HUES6 (cell line): ENCODE measurements around the gene MRPL36.

Source experiments
- H3K27ac ChIP-seq: 2 replicates; pipeline ENCODE4 v1.7.0; 2013; ENCODE audit warnings: low read depth, mild to moderate bottlenecking, low read length, inconsistent platforms
- H3K27me3 ChIP-seq: 2 replicates; pipeline ENCODE4 v1.6.1; 2013; ENCODE audit warnings: low read length; ENCODE audit not compliant: control insufficient read depth, insufficient read depth
- H3K36me3 ChIP-seq: 2 replicates; pipeline ENCODE4 v1.6.1; 2013; ENCODE audit warnings: low read length; ENCODE audit not compliant: control insufficient read depth, insufficient read depth
- H3K4me1 ChIP-seq: 2 replicates; pipeline ENCODE4 v1.6.1; 2013; ENCODE audit warnings: low read length; ENCODE audit not compliant: control insufficient read depth, insufficient read depth
- H3K4me3 ChIP-seq: 2 replicates; pipeline ENCODE4 v1.5.1; 2013; ENCODE audit warnings: low read depth, low read length
- H3K9ac ChIP-seq: one replicate; pipeline ENCODE4 v1.6.1; 2013; ENCODE audit warnings: mild to moderate bottlenecking, low read length
- H3K9me3 ChIP-seq: 2 replicates; pipeline ENCODE4 v1.6.1; 2013; ENCODE audit warnings: low read depth, low read length; ENCODE audit not compliant: control insufficient read depth, insufficient read depth

MRPL36 gene

GRCh38 chr5:1809416-1810035 lies 9.9 kb upstream of the MRPL36 start:
- Histone ChIP-seq H3K27me3 (no peaks in the 10 kb centered on the region), H3K27ac (no peak overlapping the region), H3K9me3 (no peaks in the 10 kb centered on the region), H3K4me1 (no peaks in the 10 kb centered on the region), H3K4me3 (no peak overlapping the region), H3K36me3 (peaks cover 97% of the 10 kb centered on the region), H3K9ac (no peak overlapping the region)

GRCh38 chr5:1808439-1808838 lies 8.8 kb upstream of the MRPL36 start:
- H3K27me3 ChIP-seq: no peaks in the 10 kb centered on the region
- H3K9me3 ChIP-seq: no peaks in the 10 kb centered on the region
- H3K4me3 ChIP-seq: no peak overlapping the region
- no peaks in the 10 kb centered on the region for H3K4me1 ChIP-seq
- no peak overlapping the region for H3K9ac ChIP-seq
- peaks cover 97% of the 10 kb centered on the region for H3K36me3 ChIP-seq
- no peak overlapping the region for H3K27ac ChIP-seq

DNA sequence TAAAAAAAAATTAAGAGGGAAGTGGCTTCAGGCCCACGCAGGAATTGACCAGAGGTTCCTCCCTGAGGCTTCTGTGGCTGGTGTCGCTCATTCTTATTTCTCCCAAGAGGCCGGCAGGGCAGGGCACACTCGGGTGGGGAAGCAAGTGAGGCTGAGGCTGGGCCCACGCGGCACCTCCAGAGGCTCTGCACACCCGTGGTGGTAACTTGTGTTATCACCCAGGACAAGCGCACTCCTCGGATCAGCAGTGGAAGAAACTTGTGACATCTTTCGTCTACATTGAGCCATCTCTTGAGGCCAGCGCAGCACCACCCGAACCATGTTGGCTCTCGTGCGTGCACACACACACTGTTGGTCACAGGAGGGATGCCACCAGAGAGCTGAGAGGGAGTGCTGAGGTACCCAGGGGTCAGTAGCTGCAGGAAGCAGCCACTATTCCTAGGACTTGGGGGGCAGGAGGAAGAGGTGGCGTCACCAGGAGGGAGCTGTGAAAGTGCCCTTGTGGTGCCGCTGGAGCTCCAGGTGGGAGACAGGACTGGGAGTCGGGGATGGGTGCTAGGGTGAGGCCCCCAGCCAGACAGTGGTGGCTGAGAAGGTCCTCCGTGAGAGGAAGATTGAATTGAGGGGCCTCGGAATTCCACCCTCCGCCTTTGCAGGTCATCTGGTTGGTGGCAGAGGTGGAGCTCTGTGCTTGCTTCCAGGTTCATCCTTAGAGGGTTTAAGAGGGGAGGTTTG lies 8.0 kb upstream of the MRPL36 start:
- Histone ChIP-seq H3K4me3 (no peak overlapping the region), H3K36me3 (peaks cover 98% of the 10 kb centered on the region), H3K4me1 (no peaks in the 10 kb centered on the region), H3K27ac (no peak overlapping the region), H3K9ac (no peak overlapping the region), H3K27me3 (no peaks in the 10 kb centered on the region), H3K9me3 (no peaks in the 10 kb centered on the region)

- no peak overlapping the region for H3K9ac ChIP-seq
- no peaks in the 10 kb centered on the region for H3K27me3 ChIP-seq
- no peak overlapping the region for H3K27ac ChIP-seq
- no peaks in the 10 kb centered on the region for H3K4me1 ChIP-seq
- H3K9me3 ChIP-seq: no peaks in the 10 kb centered on the region
- H3K4me3 ChIP-seq: no peak overlapping the region
- peaks cover 94% of the 10 kb centered on the region for H3K36me3 ChIP-seq
Measured at GRCh38 chr5:1806974-1807373, 7.3 kb upstream of the MRPL36 start.

DNA sequence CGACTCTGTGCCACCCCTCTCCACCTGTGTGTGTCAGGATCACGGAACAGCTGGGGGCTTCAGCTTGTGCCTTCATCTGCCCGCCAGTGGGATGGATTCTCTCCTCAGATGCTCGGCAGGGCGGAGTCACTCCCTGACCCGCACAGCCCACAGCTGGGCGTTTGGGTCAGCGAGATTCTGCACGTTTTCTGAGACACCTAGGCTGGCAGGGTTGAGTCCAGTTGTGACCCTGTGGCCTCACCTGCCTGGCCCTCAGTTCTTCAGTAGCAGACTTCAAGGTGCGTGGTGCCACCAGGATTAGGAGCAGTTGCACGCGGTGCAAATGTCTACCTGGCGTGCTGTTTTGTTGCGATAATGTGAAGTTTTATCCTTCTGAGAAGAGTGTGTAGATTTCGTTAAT lies 6.6 kb upstream of the MRPL36 start:
- no peak overlapping the region for H3K27ac ChIP-seq
- no peaks in the 10 kb centered on the region for H3K9me3 ChIP-seq
- no peaks in the 10 kb centered on the region for H3K4me1 ChIP-seq
- H3K4me3 ChIP-seq: no peak overlapping the region
- no peak overlapping the region for H3K9ac ChIP-seq
- H3K36me3 ChIP-seq: peaks cover 86% of the 10 kb centered on the region
- no peaks in the 10 kb centered on the region for H3K27me3 ChIP-seq

GRCh38 chr5:1805736-1806135 lies 6.1 kb upstream of the MRPL36 start:
- Histone ChIP-seq H3K4me3 (no peak overlapping the region), H3K4me1 (no peaks in the 10 kb centered on the region), H3K9ac (no peak overlapping the region), H3K27ac (no peak overlapping the region), H3K27me3 (no peaks in the 10 kb centered on the region), H3K9me3 (no peaks in the 10 kb centered on the region), H3K36me3 (peaks cover 81% of the 10 kb centered on the region)

GRCh38 chr5:1805326-1805725 lies 5.7 kb upstream of the MRPL36 start:
- Histone ChIP-seq H3K4me3 (no peak overlapping the region), H3K27ac (no peak overlapping the region), H3K9ac (no peak overlapping the region), H3K4me1 (no peaks in the 10 kb centered on the region), H3K27me3 (no peaks in the 10 kb centered on the region), H3K9me3 (no peaks in the 10 kb centered on the region), H3K36me3 (peaks cover 78% of the 10 kb centered on the region)

- Histone ChIP-seq H3K27me3 (no peaks in the 10 kb centered on the region), H3K4me1 (no peaks in the 10 kb centered on the region), H3K9me3 (no peaks in the 10 kb centered on the region), H3K9ac (no peak overlapping the region), H3K4me3 (no peak overlapping the region), H3K36me3 (peaks cover 66% of the 10 kb centered on the region), H3K27ac (no peak overlapping the region)
Measured at GRCh38 chr5:1804001-1804690, 4.5 kb upstream of the MRPL36 start.

DNA sequence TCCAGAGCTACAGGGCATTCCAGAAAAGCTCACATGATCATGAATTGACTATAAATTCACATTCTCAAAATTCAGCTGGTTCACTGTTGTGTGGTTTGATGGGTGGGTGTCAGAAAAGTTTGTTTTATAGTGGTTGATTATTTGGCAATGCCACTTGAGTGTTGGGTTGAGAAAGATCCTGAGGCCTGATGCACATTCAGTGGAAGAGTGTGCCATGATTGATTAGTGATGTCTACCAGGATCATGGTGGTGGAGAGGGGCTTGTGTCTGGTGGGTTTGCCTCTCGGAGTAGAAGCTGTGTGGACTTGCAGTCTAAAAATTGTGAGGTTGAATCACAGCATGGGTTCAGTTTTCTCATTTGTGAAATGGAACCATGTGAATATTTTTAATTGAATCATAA lies 3.6 kb upstream of the MRPL36 start:
- H3K4me3 ChIP-seq: no peak overlapping the region
- H3K36me3 ChIP-seq: peaks cover 61% of the 10 kb centered on the region
- no peak overlapping the region for H3K27ac ChIP-seq

DNA sequence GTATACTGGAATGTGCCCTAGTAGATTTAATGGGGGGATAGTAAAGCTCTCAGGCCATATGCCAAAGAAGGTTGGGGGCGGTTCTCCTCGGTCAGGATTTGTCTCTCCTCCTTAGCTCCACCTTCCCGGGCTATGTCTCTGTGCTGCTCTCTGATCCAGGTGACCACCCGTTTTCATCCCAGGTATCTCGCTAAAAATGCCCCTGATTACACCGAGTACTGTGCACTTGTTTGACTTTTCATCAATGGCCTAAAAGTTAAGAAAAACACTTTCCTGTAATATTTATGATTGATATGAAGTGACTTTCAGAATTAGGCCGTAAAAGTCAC lies 2.3 kb upstream of the MRPL36 start:
- peak overlapping the region; percentile 98 for H3K4me3 ChIP-seq
- no peak overlapping the region; the same call in 1 of the 2 replicates for H3K27ac ChIP-seq
- peaks cover 5% of the 10 kb centered on the region; the same call in 1 of the 2 replicates for H3K4me1 ChIP-seq
- peaks cover 61% of the 10 kb centered on the region for H3K36me3 ChIP-seq
- H3K27me3 ChIP-seq: no peaks in the 10 kb centered on the region
- no peaks in the 10 kb centered on the region for H3K9me3 ChIP-seq
- peak overlapping the region; percentile 99 for H3K9ac ChIP-seq

More for the DNA sequence above, 3.6 kb upstream of the MRPL36 start:
- H3K9ac ChIP-seq: no peak overlapping the region
- no peaks in the 10 kb centered on the region for H3K9me3 ChIP-seq
- H3K27me3 ChIP-seq: no peaks in the 10 kb centered on the region
- H3K4me1 ChIP-seq: peaks cover 5% of the 10 kb centered on the region; the same call in 1 of the 2 replicates
